ENCODE data around the gene PIEZO2.
"Not testable (repeated sequence)": the region's sequence is repeated elsewhere in the genome, so short reads cannot be mapped to it uniquely, and the experiment has no call there.

PIEZO2 gene

GRCh38 chr18:11149441-11150270 is at the start of gene PIEZO2:
TSS of gene PIEZO2 (minus strand) at chr18:11149569. CDS start at chr18:11148588, 981 bp downstream.
- DNase-seq, result no peak

- no peak for DNase-seq
Observed at GRCh38 chr18:11183637-11184036, 34.3 kb upstream of the PIEZO2 start.

GRCh38 chr18:11181629-11182028 is 32.3 kb upstream of the PIEZO2 start:
- DNase-seq, result not testable (repeated sequence)

GRCh38 chr18:11179959-11180519 is 30.7 kb upstream of the PIEZO2 start:
- DNase-seq, result no peak

DNA sequence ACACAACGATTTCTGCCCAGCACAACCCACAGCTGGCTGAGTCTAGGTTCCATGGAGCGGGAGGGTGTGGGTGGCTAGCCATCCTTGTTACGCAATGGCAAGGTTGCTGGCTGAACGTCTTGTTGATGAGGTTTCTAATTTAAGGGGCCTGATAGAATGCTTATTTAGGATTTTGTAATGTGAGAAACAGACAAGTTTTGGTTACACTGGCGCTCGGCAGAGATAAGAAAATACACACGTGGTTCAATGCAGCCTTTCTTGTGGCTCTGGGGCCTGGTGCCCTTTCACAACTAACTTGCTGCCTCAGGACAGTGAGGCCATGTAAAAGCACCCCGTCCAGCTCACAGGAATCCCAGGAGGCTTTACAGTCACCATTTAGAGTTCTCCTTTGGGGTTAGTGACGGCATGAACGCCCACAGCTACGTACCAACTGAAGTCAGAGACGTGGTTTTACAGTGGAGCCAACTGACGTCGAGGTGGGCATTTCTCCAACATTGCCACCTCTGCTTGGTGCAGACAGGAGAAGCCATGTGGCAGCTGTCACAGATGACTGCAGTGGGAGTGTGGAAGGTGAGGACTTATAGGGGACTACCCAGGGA is 29.7 kb upstream of the PIEZO2 start:
- no peak for DNase-seq

DNA sequence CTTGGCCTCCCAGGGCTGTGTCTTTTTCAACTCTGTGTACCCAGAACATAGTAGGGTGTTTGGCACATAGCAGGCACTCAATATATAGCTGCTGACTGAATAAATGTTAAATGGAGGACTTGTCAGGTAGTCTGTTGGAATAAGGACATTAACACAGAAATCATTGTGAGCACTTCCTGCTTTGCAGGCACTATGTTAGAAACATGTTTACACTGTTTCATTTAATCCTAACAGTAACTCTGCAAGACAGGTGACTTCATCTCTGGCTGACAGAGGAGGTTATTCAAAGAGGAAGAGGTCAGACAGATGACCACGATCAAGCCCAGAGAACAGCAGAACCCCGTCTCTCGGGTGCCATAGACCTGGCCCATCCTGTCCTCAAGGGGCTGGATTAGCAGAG is 28.0 kb upstream of the PIEZO2 start:
- no peak for DNase-seq

GRCh38 chr18:11176481-11176881 is 27.1 kb upstream of the PIEZO2 start:
- DNase-seq, result no peak

GRCh38 chr18:11175266-11175979 is 26.1 kb upstream of the PIEZO2 start:
- no peak for DNase-seq

DNA sequence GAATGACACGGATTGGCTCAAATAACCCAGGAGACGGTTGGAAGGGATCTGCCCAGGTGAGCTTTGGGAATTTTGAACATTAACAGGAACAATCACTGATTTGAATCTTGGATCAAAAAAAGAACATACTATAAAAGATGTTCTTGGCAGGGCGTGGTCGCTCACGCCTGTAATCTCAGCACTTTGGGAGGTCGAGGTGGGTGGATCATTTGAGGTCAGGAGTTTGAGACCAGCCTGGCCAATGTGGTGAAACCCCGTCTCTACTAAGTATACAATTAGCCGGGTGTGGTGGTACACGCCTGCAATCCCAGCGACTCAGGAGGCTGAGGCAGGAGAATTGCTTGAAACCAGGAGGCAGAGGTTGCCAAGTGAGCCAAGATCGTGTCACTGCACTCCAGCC is 24.8 kb upstream of the PIEZO2 start:
- not testable (repeated sequence) for DNase-seq

DNA sequence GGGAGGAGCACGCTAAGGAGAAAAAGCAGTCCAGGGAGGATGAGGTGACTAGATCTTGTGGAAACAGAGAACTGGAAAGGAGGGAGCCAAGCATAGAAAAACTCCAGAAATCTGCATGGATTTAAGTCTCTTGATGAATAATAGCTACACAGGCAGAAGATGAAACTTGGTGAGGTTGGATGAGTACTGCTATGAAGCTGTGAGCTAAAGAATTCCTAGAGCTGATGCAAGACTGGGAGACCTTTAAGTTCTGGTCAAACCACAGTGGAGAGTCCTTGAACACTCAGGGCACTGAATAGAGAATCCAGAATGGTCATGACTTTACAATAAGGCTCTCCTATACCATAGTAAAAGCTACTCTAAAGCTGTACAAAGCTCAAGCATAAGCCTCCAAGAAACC is 18.4 kb upstream of the PIEZO2 start:
- no peak for DNase-seq

DNA sequence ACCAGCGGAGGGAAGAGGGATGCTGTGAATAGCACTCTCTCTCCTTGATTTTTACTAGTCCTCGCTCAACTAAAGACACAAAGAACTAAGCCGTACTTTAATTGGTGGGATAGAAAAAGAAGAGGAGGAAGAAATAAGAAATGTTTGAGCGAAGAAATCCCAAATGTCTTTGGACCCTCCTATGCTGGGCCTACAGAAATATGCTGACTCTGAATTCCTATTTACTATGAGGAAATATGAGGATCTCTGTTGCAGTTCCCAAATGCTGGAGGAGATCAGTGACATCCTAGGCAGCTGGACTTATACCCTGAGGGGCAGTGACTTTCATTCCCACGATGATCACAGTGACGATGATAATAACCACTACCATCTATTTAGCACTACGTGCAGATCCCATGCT is 16.6 kb upstream of the PIEZO2 start:
- DNase-seq, result no peak

DNA sequence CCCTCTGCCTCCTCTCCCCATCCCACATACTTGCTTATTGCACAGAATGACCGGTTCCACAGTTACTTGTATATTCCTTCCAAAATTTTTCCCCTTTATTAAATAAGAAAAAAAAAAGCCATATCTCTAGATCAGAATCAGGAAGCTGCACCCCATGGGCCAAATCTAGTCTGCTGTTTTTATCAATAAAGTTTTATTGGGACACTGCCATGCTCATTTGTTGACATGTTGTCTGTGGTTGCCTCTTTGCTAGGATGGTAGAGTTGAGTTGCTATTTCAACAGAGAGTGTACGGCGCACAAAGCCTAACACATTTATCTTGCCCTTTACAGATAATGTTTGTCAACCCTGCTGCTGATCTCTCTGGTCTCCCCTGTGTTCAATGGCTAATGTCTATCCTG is 15.8 kb upstream of the PIEZO2 start:
- no peak for DNase-seq

DNA sequence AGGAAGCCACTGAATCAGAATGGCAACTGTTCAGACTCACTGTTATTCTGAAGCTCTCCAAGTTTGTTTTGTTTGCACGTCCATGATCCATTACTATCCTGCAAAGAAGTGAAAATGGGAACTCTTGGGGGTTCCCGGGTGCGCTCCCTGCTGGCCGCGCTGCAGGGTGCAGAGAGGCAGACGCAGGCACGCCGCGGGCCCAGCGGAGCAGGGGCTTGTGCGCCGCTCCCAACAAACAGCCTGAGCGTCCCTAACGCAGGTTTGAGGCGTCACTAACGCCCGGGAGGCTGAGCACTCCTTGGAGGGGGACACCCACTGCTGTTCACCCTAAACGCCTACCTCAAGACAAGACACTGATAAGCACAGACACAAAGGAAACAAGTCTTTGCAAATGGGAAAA is 14.3 kb upstream of the PIEZO2 start:
- no peak for DNase-seq

GRCh38 chr18:11162889-11163288 is 13.5 kb upstream of the PIEZO2 start:
- no peak for DNase-seq

- DNase-seq, result no peak
Observed at GRCh38 chr18:11162462-11162861, 13.1 kb upstream of the PIEZO2 start.

DNA sequence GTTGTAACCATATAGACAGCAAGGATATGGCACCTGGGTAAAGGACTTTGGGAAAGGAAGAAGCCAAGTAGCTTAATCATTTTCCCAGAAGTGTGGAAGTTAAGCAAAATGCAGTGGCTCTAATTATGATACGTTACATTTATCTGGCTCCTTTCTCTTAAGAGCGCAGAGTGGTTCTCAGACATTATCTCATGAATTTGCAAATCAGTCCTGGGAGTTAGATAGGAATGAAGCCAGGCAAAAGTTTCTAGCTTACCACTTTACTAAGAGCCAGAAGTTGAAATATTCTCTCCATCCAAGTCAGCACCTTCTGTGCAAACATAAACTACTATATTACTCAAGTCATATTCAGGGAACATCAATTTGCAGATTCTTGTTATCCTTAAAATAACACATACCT is 10.9 kb upstream of the PIEZO2 start:
- DNase-seq, result no peak

GRCh38 chr18:11159844-11160243 is 10.5 kb upstream of the PIEZO2 start:
- no peak for DNase-seq

GRCh38 chr18:11156978-11157377 is 7.6 kb upstream of the PIEZO2 start:
- DNase-seq, result no peak

DNA sequence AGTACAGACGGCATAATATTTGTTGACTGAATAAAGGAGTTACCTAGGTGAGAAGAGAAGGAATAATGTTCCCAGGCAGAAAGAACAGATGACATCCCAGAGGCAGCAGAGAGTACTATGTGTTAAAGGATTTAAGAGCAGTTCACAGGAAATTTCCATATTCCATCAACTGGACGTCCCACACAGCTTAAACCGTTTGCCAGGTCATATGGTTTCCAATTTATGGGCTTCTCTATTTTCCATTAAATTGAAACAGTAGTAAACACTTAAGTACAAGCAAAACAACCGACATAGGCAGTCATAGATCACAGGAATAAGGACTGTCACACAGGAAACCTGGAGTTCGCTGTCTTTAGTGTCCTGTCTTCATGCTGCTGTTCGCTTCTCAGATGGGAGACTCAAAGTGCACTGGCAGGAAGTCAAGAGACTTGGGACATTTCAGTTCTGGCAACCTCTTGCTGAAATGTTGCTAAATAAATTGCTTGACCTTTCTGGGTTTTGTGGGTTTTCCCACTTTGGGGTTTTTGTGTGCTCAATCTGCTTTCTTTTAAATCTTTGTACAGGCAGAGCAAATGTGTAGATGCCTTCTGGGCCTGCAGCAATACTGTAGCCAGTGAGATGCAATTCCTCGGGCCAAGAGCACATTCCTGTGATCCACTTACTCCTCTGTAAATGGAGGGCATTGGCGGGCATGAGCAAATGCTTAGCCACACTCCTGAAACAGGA is 5.8 kb upstream of the PIEZO2 start:
- DNase-seq, result no peak

GRCh38 chr18:11154368-11154989 is 5.1 kb upstream of the PIEZO2 start:
- DNase-seq, result no peak

DNA sequence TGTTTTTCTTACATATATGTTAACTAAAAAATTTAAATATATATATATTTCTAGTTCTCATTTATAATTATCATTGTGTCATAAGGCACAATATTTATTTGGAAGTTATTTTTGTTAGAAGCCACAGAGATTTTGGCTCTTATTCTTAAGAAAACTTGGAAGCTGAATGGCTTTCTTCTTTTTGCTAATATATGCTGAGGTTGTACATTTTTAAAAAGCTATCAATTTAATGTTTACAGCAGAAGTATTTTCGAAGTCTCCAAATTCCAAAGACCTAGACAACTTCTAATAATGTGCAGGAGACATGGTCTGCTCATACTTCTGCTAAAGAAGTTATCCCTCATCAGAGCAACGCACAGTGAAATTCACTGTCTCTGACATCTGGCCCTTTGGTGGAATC is 3.7 kb upstream of the PIEZO2 start:
- DNase-seq, result no peak

- DNase-seq, result no peak
Observed at GRCh38 chr18:11150271-11150615, 874 bp upstream of the PIEZO2 start.
